ENCODE results near the gene FOXA2. TPM values are rescaled to one million over a fixed set of nuclear protein-coding genes. Genes with fewer than 3 reads are reported as not detected.

Gene FOXA2
- total and polyA plus RNA-seq, 2 of the 13 experiments (the other 11 are each of a cell fraction or from before 2014, with no cell fraction given), result 8.8 to 12.2 TPM

DNA sequence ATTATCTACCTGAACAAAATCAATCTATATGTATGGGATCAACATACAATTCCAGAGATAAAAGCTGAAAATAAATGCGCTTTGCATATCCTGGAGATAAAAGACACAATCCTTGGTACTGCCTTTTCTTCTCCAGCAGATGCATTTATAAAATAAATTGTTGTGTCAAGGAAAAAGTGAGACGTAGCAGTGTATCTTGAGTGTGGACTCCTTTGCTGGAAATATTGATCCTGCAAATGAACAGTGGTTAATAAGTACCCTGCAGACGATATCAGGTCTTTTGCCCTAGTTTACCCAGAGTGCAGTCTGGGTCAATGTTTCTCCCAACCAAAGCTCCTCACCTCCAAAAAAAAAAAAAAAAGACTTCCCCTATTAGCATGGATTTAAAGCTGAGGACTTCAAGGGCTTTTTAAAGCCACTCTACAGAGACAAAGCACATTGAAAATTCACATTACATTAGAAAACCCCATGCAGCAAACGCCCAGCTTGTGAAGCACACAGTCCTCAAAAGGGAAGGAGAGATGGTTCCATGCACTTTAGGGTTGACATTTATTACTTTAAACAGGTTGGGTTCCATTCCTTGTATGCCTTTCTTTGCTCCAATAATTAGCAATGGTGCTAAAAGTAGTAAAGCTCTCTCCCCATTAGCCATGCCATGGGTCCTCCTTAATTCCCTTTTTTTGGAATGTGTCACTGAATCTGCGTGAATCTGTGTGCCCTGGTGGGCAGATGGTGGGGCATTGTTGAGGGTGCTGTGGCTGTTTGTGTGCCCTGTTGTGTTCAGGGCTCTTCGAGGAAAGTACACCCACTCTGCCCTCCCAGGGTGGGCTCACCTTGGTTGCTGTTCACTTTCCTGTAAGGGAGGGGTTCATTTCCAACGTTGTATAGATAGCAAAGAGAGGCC lies 21.1 kb downstream of the FOXA2 start (continued):
- TF ChIP-seq PAXIP1 (CRISPR knock-in tag; conservative IDR thresholded peaks at IDR 0.05), result peak; percentile 86
- TF ChIP-seq PBX2 (CRISPR knock-in tag; IDR thresholded peaks at IDR 0.05), result no peak
- no peak for TF ChIP-seq SRF (IDR thresholded peaks at IDR 0.05; ENCODE audit: low read depth, low read length)
- TF ChIP-seq, protein P1, sequence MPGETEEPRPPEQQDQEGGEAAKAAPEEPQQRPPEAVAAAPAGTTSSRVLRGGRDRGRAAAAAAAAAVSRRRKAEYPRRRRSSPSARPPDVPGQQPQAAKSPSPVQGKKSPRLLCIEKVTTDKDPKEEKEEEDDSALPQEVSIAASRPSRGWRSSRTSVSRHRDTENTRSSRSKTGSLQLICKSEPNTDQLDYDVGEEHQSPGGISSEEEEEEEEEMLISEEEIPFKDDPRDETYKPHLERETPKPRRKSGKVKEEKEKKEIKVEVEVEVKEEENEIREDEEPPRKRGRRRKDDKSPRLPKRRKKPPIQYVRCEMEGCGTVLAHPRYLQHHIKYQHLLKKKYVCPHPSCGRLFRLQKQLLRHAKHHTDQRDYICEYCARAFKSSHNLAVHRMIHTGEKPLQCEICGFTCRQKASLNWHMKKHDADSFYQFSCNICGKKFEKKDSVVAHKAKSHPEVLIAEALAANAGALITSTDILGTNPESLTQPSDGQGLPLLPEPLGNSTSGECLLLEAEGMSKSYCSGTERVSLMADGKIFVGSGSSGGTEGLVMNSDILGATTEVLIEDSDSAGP (CRISPR knock-in tag; IDR thresholded peaks at IDR 0.05; ENCODE audit: borderline replicate concordance), result no peak; the same call in 1 of the 2 replicates
- TF ChIP-seq YEATS4 (CRISPR knock-in tag; IDR thresholded peaks at IDR 0.05; ENCODE audit: borderline replicate concordance), result no peak
- 0 out of 2 replicates have a peak, but pooled peaks have one; percentile 32 for TF ChIP-seq ZNF674 (CRISPR knock-in tag; IDR thresholded peaks at IDR 0.05; ENCODE audit: low read depth)
- TF ChIP-seq ZBTB10 (CRISPR knock-in tag; IDR thresholded peaks at IDR 0.05; ENCODE audit: borderline replicate concordance), result no peak
- TF ChIP-seq RFXAP (CRISPR knock-in tag; IDR thresholded peaks at IDR 0.05; ENCODE audit: borderline replicate concordance), result no peak
- TF ChIP-seq ARHGAP35 (CRISPR knock-in tag; IDR thresholded peaks at IDR 0.05; ENCODE audit: borderline replicate concordance), result no peak; the same call in 1 of the 2 replicates
- no peak for TF ChIP-seq ZNF776 (CRISPR knock-in tag; IDR thresholded peaks at IDR 0.05)
- TF ChIP-seq ZNF558 (CRISPR knock-in tag; IDR thresholded peaks at IDR 0.05; ENCODE audit: borderline replicate concordance), result no peak
- TF ChIP-seq JARID2 (CRISPR knock-in tag; IDR thresholded peaks at IDR 0.05; ENCODE audit: insufficient replicate concordance), result no peak
- TF ChIP-seq ZNF253 (CRISPR knock-in tag; IDR thresholded peaks at IDR 0.05; ENCODE audit: borderline replicate concordance), result no peak
- TF ChIP-seq ZNF329 (CRISPR knock-in tag; IDR thresholded peaks at IDR 0.05; ENCODE audit: low read depth), result no peak
- TF ChIP-seq GRHL1 (CRISPR knock-in tag; conservative IDR thresholded peaks at IDR 0.05), result no peak
